GDM1 (cell line): ENCODE measurements around the gene TIMP1.

Experiments
- DNase-seq: peaks from one replicate; lab custom pipeline; 2025; lab: John Stamatoyannopoulos, UW

The TIMP1 gene

GRCh38 chrX:47573341-47574075 is 8.7 kb upstream of the TIMP1 start:
- DNase-seq, result no peak

GRCh38 chrX:47574076-47574546 is 8.1 kb upstream of the TIMP1 start:
- no peak for DNase-seq

GRCh38 chrX:47574547-47575301 is 7.5 kb upstream of the TIMP1 start:
- DNase-seq, result no peak

- DNase-seq, result no peak
Measured at GRCh38 chrX:47576021-47576898, 6.0 kb upstream of the TIMP1 start.

- DNase-seq, result no peak
Measured at GRCh38 chrX:47577424-47577823, 4.8 kb upstream of the TIMP1 start.

GRCh38 chrX:47577901-47578300 is 4.3 kb upstream of the TIMP1 start:
- no peak for DNase-seq

- DNase-seq, result no peak
Measured at GRCh38 chrX:47578692-47579091, 3.5 kb upstream of the TIMP1 start.

- DNase-seq, result no peak
Measured at GRCh38 chrX:47579537-47579936, 2.7 kb upstream of the TIMP1 start.

- DNase-seq, result no peak
Measured at GRCh38 chrX:47583240-47583861, 1.1 kb downstream of the TIMP1 start.

GRCh38 chrX:47584714-47585113 is 2.5 kb downstream of the TIMP1 start:
- no peak for DNase-seq

- no peak for DNase-seq
Measured at GRCh38 chrX:47585273-47585672, 3.0 kb downstream of the TIMP1 start.

- no peak for DNase-seq
Measured at GRCh38 chrX:47586043-47586787, 4.0 kb downstream of the TIMP1 start.

- no peak for DNase-seq
Measured at GRCh38 chrX:47587091-47587891, 5.1 kb downstream of the TIMP1 start.

- DNase-seq, result no peak
Measured at GRCh38 chrX:47587906-47588735, 5.9 kb downstream of the TIMP1 start.

- DNase-seq, result no peak
Measured at GRCh38 chrX:47590984-47591383, 8.7 kb downstream of the TIMP1 start.

GRCh38 chrX:47593522-47593921 is 11.3 kb downstream of the TIMP1 start:
- DNase-seq, result no peak

GRCh38 chrX:47595716-47596251 is 13.5 kb downstream of the TIMP1 start:
- no peak for DNase-seq

- DNase-seq, result no peak
Measured at GRCh38 chrX:47596256-47596655, 14.0 kb downstream of the TIMP1 start.

- DNase-seq, result no peak
Measured at GRCh38 chrX:47597222-47597621, 15.0 kb downstream of the TIMP1 start.
